OCI-LY7 (cell line): ENCODE data around the gene EXOSC10.

Experiments used
- CTCF ChIP-seq: fragments of 200-600 bp; sonication (generic); conservative IDR thresholded peaks from 2 replicates; pipeline ENCODE4 v1.5.1; 2014; ENCODE audit warnings: mild to moderate bottlenecking, antibody characterized with exemption, low read length, moderate library complexity, mixed read lengths
- EZH2phosphoT487 ChIP-seq: fragments of 200-600 bp; sonication (generic); IDR thresholded peaks from 2 replicates; pipeline ENCODE4 v1.6.1; 2018; ENCODE audit warnings: low read depth, borderline replicate concordance, mild to moderate bottlenecking, mixed run types, antibody characterized with exemption, low read length, moderate library complexity, mixed read lengths

GRCh38 chr1:11026903-11027302, 72.8 kb downstream of the EXOSC10 start:
- TF ChIP-seq CTCF (no peak), EZH2phosphoT487 (no peak)
